A673 (cell line): ENCODE measurements around the gene VAV2. TPM values are rescaled to one million over a fixed set of nuclear protein-coding genes. Genes with fewer than 3 reads are reported as not detected.

Source experiments
- BruUV-seq: library from RNA; stranded (reverse); fragments of 400-500 nt; replicated peaks from 2 replicates; lab custom pipeline; 2021; lab: Mats Ljungman, UMichigan
- CTCF ChIA-PET: fragments of 300-600 bp; sonication (Branson Sonifier 250); formaldehyde crosslinking; loops from one replicate; lab custom pipeline; 2022; ENCODE audit warnings: antibody characterized with exemption; lab: Charles Lee
- POLR2A ChIA-PET: fragments of 300-600 bp; sonication (Branson Sonifier 250); formaldehyde crosslinking; loops from one replicate; lab custom pipeline; 2022; ENCODE audit warnings: antibody characterized with exemption; ENCODE audit not compliant: low non-redundant PET; lab: Charles Lee
- DNase-seq: peaks from one replicate; pipeline ENCODE4 v3.0.0-alpha.2; 2015; ENCODE audit warnings: low spot score
- H3K27ac ChIP-seq: fragments of 200-600 bp; sonication (generic); 2 replicates; pipeline ENCODE4 v1.5.1; 2016; ENCODE audit warnings: mixed run types, low read depth, mild to moderate bottlenecking, mixed read lengths, antibody characterized with exemption, low read length; ENCODE audit not compliant: poor library complexity, severe bottlenecking
- H3K27me3 ChIP-seq: fragments of 200-600 bp; sonication (generic); replicated peaks from 2 replicates; pipeline ENCODE4 v1.6.1; 2017; ENCODE audit warnings: mixed run types, low read depth, mild to moderate bottlenecking, mixed read lengths, antibody characterized with exemption, low read length; ENCODE audit not compliant: insufficient read depth, poor library complexity
- H3K36me3 ChIP-seq: fragments of 200-600 bp; sonication (generic); 2 replicates; pipeline ENCODE4 v1.6.1; 2016; ENCODE audit warnings: mixed run types, mild to moderate bottlenecking, mixed read lengths, antibody characterized with exemption, low read length; ENCODE audit not compliant: insufficient read depth, poor library complexity, severe bottlenecking
- H3K4me1 ChIP-seq: fragments of 200-600 bp; sonication (generic); 2 replicates; pipeline ENCODE4 v1.6.1; 2017; ENCODE audit warnings: mixed run types, mild to moderate bottlenecking, mixed read lengths, antibody characterized with exemption, low read length; ENCODE audit not compliant: insufficient read depth, poor library complexity, severe bottlenecking
- H3K4me3 ChIP-seq: fragments of 200-600 bp; sonication (generic); 2 replicates; pipeline ENCODE4 v1.5.1; 2016; ENCODE audit warnings: low read depth, mixed run types, mild to moderate bottlenecking, mixed read lengths, low read length; ENCODE audit not compliant: poor library complexity, severe bottlenecking
- H3K9me3 ChIP-seq: fragments of 200-600 bp; sonication (generic); 2 replicates; pipeline ENCODE4 v1.6.1; 2016; ENCODE audit warnings: mixed run types, low read depth, mild to moderate bottlenecking, mixed read lengths, antibody characterized with exemption, low read length; ENCODE audit not compliant: poor library complexity, severe bottlenecking
- EZH2 ChIP-seq: fragments of 200-600 bp; sonication (generic); IDR thresholded peaks from 2 replicates; pipeline ENCODE4 v1.6.1; 2017; ENCODE audit warnings: borderline replicate concordance, low read depth, mild to moderate bottlenecking, mixed read lengths, antibody characterized with exemption, low read length; ENCODE audit not compliant: poor library complexity, severe bottlenecking
- intact Hi-C: fragments of 100-400 bp; cut with micrococcal nuclease; formaldehyde crosslinking; loops from one replicate; pipeline ENCODE4 v1.10.0; 2022; ENCODE audit not compliant: unreplicated experiment
- total RNA-seq: library from RNA; stranded (reverse); gene quantifications from 2 replicates; pipeline ENCODE4 v1.2.3, GENCODE V29; 2021
- TF ChIP-seq, protein P1 (sequence below): fragments of 300-800, 200-600 bp; sonication (generic); conservative IDR thresholded peaks from 2 replicates; pipeline ENCODE4 v1.5.1; 2017; ENCODE audit warnings: low read depth, mild to moderate bottlenecking, antibody characterized with exemption, low read length, moderate library complexity, mixed read lengths

VAV2 gene
- total RNA-seq, 1 experiment from 2014 or later: 16.4 TPM

DNA sequence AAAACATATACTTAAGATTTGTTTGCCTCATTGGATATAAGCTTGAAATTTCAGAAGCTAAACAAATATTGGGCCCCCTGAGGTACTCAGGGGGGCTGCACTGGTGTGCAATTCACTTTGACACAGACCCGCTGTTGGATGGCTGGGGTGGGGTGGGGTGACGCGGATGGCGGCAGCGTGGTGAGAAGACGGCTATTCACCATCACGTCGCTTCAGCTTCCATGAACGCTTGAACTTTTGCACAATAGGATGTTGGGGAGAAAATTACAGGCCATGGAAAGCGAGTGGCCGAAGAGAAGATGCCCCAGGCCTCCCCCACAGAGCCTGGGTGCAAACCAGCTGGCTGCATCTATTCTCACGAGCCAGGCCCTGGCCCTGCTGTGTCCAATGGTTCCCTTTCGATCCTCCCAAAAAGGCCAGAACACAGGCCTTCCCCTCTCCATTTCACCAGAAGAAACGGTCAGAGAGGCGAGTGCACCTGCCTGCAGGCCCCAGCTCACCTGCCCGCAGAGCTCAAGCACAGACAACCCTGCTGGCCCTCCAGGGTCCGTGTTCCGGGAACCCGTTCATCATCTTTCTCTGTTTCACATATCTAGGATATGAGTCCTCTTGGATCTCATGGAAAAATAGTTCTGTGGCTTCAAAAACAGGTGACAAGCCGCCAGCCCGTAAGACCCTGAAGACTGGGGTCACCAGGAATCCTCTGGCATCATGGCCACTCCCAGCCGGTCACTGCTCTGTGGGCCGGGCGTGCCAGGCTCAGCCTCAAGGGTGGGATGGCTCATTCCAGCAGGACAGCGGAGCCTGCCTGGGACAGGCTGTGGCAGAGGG is 207.2 kb downstream of the VAV2 start:
- intact Hi-C loops: no loop called here
- no peak overlapping the region for H3K4me3 ChIP-seq
- no peak for TF ChIP-seq EZH2
- TF ChIP-seq, protein P1, sequence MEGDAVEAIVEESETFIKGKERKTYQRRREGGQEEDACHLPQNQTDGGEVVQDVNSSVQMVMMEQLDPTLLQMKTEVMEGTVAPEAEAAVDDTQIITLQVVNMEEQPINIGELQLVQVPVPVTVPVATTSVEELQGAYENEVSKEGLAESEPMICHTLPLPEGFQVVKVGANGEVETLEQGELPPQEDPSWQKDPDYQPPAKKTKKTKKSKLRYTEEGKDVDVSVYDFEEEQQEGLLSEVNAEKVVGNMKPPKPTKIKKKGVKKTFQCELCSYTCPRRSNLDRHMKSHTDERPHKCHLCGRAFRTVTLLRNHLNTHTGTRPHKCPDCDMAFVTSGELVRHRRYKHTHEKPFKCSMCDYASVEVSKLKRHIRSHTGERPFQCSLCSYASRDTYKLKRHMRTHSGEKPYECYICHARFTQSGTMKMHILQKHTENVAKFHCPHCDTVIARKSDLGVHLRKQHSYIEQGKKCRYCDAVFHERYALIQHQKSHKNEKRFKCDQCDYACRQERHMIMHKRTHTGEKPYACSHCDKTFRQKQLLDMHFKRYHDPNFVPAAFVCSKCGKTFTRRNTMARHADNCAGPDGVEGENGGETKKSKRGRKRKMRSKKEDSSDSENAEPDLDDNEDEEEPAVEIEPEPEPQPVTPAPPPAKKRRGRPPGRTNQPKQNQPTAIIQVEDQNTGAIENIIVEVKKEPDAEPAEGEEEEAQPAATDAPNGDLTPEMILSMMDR: no peak
- no peak for DNase-seq
- H3K9me3 ChIP-seq: no peaks in the 10 kb centered on the region
- peaks cover 27% of the 10 kb centered on the region for H3K4me1 ChIP-seq
- H3K27me3 ChIP-seq: no peaks in the 10 kb centered on the region
- BruUV-seq: no TSS peak
- CTCF ChIA-PET: interaction anchor here (5.5 kb wide), 1 partner anchor 209 kb away, joined by 54 read pairs; no protein-coding TSS in a partner anchor
- H3K36me3 ChIP-seq: no peaks in the 10 kb centered on the region
- no peak overlapping the region for H3K27ac ChIP-seq
- POLR2A ChIA-PET: no interaction called here

DNA sequence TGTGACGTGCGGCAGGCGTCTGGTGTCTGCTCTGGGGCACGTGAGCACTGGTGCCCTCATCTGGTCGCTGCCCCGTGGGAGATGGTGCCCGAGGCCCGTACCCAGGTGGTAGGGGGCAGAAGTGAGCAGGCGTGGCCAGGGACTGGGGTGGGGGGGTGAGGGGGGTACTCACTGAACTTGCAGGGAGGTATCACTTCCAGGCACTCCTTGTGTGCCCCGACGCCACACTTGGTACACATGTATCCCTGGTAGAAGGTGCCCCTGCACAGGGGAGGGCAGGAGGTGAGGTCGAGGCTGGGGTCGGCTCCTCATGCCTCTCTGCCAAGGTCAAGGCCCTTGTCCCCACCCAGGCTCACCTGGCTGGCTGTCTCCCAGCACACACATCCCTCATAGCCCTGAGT is 208.8 kb downstream of the VAV2 start:
- POLR2A ChIA-PET: no interaction called here

More for the DNA sequence above, 208.8 kb downstream of the VAV2 start:
- Histone ChIP-seq H3K4me3 (no peak overlapping the region), H3K4me1 (peaks cover 11% of the 10 kb centered on the region), H3K36me3 (no peaks in the 10 kb centered on the region), H3K27me3 (no peaks in the 10 kb centered on the region), H3K27ac (no peak overlapping the region), H3K9me3 (no peaks in the 10 kb centered on the region)
- intact Hi-C loops: no loop called here
- no peak for DNase-seq
- CTCF ChIA-PET: interaction anchor here (1.5 to 5.5 kb wide), 2 partner anchors 10 to 211 kb away, joined by 3 to 54 read pairs; no protein-coding TSS in a partner anchor
- no TSS peak for BruUV-seq
- TF ChIP-seq, protein P1: no peak
- no peak for TF ChIP-seq EZH2
